Measurements from ENCODE around the gene AGPAT2. TPM values are rescaled to one million over a fixed set of nuclear protein-coding genes. Genes with fewer than 3 reads are reported as not detected.

The AGPAT2 gene
- total and polyA plus RNA-seq, 5 donors from 2014 or later: 11.0 to 22.1 (median 20.3) TPM

DNA sequence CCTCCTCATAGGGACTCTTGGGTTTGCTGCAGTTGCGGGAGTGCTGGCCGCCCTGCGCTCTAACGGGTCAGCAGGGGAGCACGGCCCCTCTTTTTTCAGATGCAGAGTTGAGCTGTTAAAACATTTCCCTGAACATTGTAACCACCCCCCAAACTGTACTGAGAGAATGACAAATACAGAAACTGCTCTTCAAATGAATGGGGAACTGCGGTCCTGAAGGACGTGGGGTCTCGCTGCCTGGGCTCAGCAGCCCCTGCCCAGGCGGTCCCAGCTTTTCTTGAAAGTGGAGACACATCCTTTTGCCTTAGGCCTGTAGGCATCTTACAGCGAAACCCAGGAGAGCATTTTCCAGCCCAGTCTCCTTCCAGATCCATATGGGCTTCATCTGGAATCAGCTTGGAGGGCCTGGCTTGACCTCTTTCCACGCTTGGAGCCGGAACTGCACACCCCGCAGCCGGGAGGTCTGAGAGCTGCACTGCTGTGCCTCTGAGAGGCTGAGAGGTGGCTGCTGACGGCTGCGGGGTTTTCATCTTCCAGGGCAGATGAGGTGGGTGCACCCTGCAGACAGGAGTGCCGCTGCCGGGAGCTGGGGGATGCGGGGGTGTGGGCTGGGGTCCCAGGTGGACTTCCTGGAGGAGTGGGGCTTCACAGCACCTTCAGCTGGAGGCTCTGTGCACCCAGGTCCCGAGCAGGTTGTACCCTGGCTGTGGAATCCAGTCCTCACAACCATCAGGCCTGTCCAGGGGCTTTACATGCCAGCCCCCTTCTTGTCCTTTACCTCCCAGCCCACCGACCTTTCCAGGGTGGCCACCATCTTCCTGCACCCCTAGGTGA, 1.2 kb upstream of the AGPAT2 start:
- Histone ChIP-seq H3K36me3 (ENCODE audit: control insufficient read depth, insufficient read depth, low read length) (no peaks in the 10 kb centered on the region), H3K4me1 (ENCODE audit: control insufficient read depth, insufficient read depth, low read length, poor library complexity, severe bottlenecking) (peaks cover 15% of the 10 kb centered on the region), H3K27me3 (ENCODE audit: control insufficient read depth, insufficient read depth, low read length) (no peaks in the 10 kb centered on the region), H3K4me3 (ENCODE audit: low read depth, low read length) (no peak overlapping the region), H3K9me3 (ENCODE audit: control insufficient read depth in 2 of 2, low read length in 2 of 2) (no peaks in the 10 kb centered on the region), H3K27ac (ENCODE audit: insufficient read depth, low read length, poor library complexity, severe bottlenecking) (no peak overlapping the region)
- peaks cover 0 to 6% (median 0%) of the 10 kb centered on the region in 4 donors for H3K4me1 Mint-ChIP-seq
- H3K27ac Mint-ChIP-seq: peak overlapping the region in 1 of 3 donors; percentile 77
- no peaks in the 10 kb centered on the region for H3K36me3 Mint-ChIP-seq
- no peak for DNase-seq
- ATAC-seq (ENCODE audit: low read depth in 2 of 2): no peak
- no peaks in the 10 kb centered on the region for H3K27me3 Mint-ChIP-seq
- H3K9me3 Mint-ChIP-seq: peaks cover 0 to 2% (median 0%) of the 10 kb centered on the region in 7 donors
- H3K4me3 Mint-ChIP-seq: peak overlapping the region; percentile 64 to 78 (median 70)

DNA sequence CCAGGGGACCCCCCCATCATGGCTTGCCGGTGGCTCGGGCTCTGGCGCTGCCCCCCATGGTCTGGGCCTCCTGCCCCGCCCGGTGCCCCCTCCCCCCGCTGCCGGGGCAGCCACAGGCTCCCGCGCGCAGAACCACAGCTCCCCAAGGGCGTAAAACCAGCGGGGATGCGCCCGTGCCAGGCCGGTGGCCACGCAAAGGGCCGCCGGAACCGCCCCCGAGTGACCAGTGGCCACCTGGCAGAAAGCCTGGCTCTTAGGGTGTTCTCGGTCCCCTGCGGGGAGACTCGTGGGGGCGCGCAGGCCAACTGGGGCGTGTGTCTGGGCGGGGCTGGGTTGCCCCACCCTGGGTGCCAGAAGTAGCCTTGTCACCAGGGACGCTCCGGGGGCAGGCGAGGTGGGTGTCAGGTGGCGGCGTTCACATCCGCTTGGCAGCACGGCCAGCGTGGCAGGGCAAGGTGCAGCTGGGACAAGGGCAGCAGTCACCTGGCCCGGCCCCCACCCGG, 515 bp upstream of the AGPAT2 start:
- Histone ChIP-seq H3K27ac (ENCODE audit: insufficient read depth, low read length, poor library complexity, severe bottlenecking) (no peak overlapping the region), H3K36me3 (ENCODE audit: control insufficient read depth, insufficient read depth, low read length) (no peaks in the 10 kb centered on the region), H3K27me3 (ENCODE audit: control insufficient read depth, insufficient read depth, low read length) (no peaks in the 10 kb centered on the region), H3K4me3 (ENCODE audit: low read depth, low read length) (no peak overlapping the region), H3K9me3 (ENCODE audit: control insufficient read depth in 2 of 2, low read length in 2 of 2) (no peaks in the 10 kb centered on the region), H3K4me1 (ENCODE audit: control insufficient read depth, insufficient read depth, low read length, poor library complexity, severe bottlenecking) (peaks cover 15% of the 10 kb centered on the region)
- peak overlapping the region in 3 of 4 donors; percentile 67 to 78 (median 71) for H3K4me3 Mint-ChIP-seq
- no peak overlapping the region for H3K27ac Mint-ChIP-seq
- ATAC-seq (ENCODE audit: low read depth in 2 of 2) (no peak), DNase-seq (peak in 1 of 3 donors; percentile 36)
- peaks cover 0 to 6% (median 0%) of the 10 kb centered on the region in 4 donors for H3K4me1 Mint-ChIP-seq
- H3K27me3 Mint-ChIP-seq: no peaks in the 10 kb centered on the region
- H3K9me3 Mint-ChIP-seq: peaks cover 0 to 2% (median 0%) of the 10 kb centered on the region in 7 donors
- H3K36me3 Mint-ChIP-seq: no peaks in the 10 kb centered on the region

DNA sequence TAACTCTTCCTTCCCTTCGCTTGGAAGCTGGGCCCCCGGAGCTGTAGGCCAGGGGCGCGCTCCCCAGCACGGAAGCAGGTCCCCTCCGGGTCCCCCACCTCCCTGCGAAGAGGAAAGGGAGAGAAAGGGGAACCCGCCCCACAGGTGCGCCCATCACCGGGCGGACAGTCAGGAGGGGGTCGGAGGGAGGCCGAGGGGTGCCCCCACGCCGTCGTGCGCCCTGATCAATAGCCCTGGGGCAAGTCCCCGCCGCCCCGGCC, 793 bp downstream of the AGPAT2 start:
- DNase-seq (no peak), ATAC-seq (ENCODE audit: low read depth in 2 of 2) (no peak)
- Mint-ChIP-seq H3K27ac (no peak overlapping the region), H3K27me3 (no peaks in the 10 kb centered on the region), H3K4me1 (peaks cover 0 to 6% (median 0%) of the 10 kb centered on the region in 4 donors), H3K9me3 (peaks cover 0 to 2% (median 0%) of the 10 kb centered on the region in 7 donors), H3K36me3 (no peaks in the 10 kb centered on the region), H3K4me3 (peak overlapping the region in 3 of 4 donors; percentile 73 to 82 (median 75))
- Histone ChIP-seq H3K27ac (ENCODE audit: insufficient read depth, low read length, poor library complexity, severe bottlenecking) (peak overlapping the region; percentile 47), H3K4me3 (ENCODE audit: low read depth, low read length) (no peak overlapping the region), H3K36me3 (ENCODE audit: control insufficient read depth, insufficient read depth, low read length) (no peaks in the 10 kb centered on the region), H3K4me1 (ENCODE audit: control insufficient read depth, insufficient read depth, low read length, poor library complexity, severe bottlenecking) (peaks cover 15% of the 10 kb centered on the region), H3K9me3 (ENCODE audit: control insufficient read depth in 2 of 2, low read length in 2 of 2) (no peaks in the 10 kb centered on the region), H3K27me3 (ENCODE audit: control insufficient read depth, insufficient read depth, low read length) (no peaks in the 10 kb centered on the region)

- H3K9me3 ChIP-seq (ENCODE audit: control insufficient read depth in 2 of 2, low read length in 2 of 2): no peaks in the 10 kb centered on the region
- ATAC-seq (ENCODE audit: low read depth in 2 of 2): no peak
- Mint-ChIP-seq H3K36me3 (no peaks in the 10 kb centered on the region), H3K9me3 (peaks cover 0 to 2% (median 0%) of the 10 kb centered on the region in 7 donors), H3K4me1 (peaks cover 0 to 6% (median 0%) of the 10 kb centered on the region in 4 donors), H3K27me3 (no peaks in the 10 kb centered on the region), H3K27ac (no peak overlapping the region), H3K4me3 (peak overlapping the region; percentile 68 to 82 (median 74))
- DNase-seq: no peak
- H3K4me1 ChIP-seq (ENCODE audit: control insufficient read depth, insufficient read depth, low read length, poor library complexity, severe bottlenecking): peaks cover 15% of the 10 kb centered on the region
- no peak overlapping the region for H3K27ac ChIP-seq (ENCODE audit: insufficient read depth, low read length, poor library complexity, severe bottlenecking)
- H3K27me3 ChIP-seq (ENCODE audit: control insufficient read depth, insufficient read depth, low read length): no peaks in the 10 kb centered on the region
- no peaks in the 10 kb centered on the region for H3K36me3 ChIP-seq (ENCODE audit: control insufficient read depth, insufficient read depth, low read length)
- no peak overlapping the region for H3K4me3 ChIP-seq (ENCODE audit: low read depth, low read length)
Measured at GRCh38 chr9:136685790-136686533, 1.3 kb downstream of the AGPAT2 start.

GRCh38 chr9:136685216-136685615, 2.0 kb downstream of the AGPAT2 start:
- Mint-ChIP-seq H3K4me3 (peak overlapping the region in 3 of 4 donors; percentile 21 to 82 (median 82)), H3K9me3 (peaks cover 0 to 2% (median 0%) of the 10 kb centered on the region in 7 donors), H3K27me3 (no peaks in the 10 kb centered on the region), H3K4me1 (peaks cover 0 to 6% (median 0%) of the 10 kb centered on the region in 4 donors), H3K27ac (no peak overlapping the region), H3K36me3 (no peaks in the 10 kb centered on the region)
- Histone ChIP-seq H3K27me3 (ENCODE audit: control insufficient read depth, insufficient read depth, low read length) (no peaks in the 10 kb centered on the region), H3K9me3 (ENCODE audit: control insufficient read depth in 2 of 2, low read length in 2 of 2) (no peaks in the 10 kb centered on the region), H3K36me3 (ENCODE audit: control insufficient read depth, insufficient read depth, low read length) (no peaks in the 10 kb centered on the region), H3K4me1 (ENCODE audit: control insufficient read depth, insufficient read depth, low read length, poor library complexity, severe bottlenecking) (peaks cover 15% of the 10 kb centered on the region), H3K27ac (ENCODE audit: insufficient read depth, low read length, poor library complexity, severe bottlenecking) (no peak overlapping the region), H3K4me3 (ENCODE audit: low read depth, low read length) (no peak overlapping the region)
- no peak for DNase-seq
- ATAC-seq (ENCODE audit: low read depth in 2 of 2): no peak

DNA sequence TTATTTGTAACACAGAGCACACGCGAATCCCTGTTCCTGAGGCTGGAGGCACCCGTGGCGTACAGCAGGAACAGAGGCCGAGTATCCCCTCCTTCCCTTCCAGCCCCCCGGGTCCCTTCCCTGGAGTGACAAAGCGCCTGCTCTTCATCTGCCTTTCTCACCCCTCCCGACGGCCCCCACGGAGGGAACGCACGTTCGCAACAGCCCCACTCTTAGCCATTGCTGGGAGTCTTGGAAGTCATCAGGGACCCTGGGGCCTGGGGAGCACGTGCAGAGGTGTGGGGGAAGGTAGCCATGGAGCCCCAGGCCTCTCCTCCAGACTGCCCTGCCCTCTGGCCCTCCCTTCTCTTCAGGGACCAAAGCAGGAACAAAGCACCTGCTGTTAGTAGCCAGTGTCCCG, 2.5 kb downstream of the AGPAT2 start:
- H3K4me3 Mint-ChIP-seq: no peak overlapping the region
- H3K27ac ChIP-seq (ENCODE audit: insufficient read depth, low read length, poor library complexity, severe bottlenecking): no peak overlapping the region

DNA sequence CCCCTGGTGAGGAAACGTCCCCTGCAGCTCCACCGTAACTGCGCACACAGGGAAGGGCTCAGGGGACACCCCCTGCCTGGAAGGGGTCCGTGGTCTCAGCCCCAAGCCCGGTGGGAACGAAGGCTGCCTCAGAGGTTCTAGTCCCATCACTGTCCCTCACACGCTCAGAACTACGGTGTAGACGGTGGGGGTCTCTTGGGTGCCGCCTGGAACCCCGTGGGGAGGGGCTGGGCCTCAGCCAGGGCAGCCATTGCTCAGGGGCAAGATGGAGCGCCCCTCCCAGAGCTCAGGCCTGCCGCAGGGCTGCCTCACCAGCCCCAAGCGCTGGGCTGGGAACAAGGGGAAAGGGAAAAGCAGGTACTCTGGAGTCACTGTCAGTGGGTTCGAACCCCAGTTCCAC, 2.9 kb downstream of the AGPAT2 start:
- Histone ChIP-seq H3K27me3 (ENCODE audit: control insufficient read depth, insufficient read depth, low read length) (no peaks in the 10 kb centered on the region), H3K36me3 (ENCODE audit: control insufficient read depth, insufficient read depth, low read length) (no peaks in the 10 kb centered on the region), H3K27ac (ENCODE audit: insufficient read depth, low read length, poor library complexity, severe bottlenecking) (no peak overlapping the region), H3K9me3 (ENCODE audit: control insufficient read depth in 2 of 2, low read length in 2 of 2) (no peaks in the 10 kb centered on the region), H3K4me3 (ENCODE audit: low read depth, low read length) (no peak overlapping the region), H3K4me1 (ENCODE audit: control insufficient read depth, insufficient read depth, low read length, poor library complexity, severe bottlenecking) (peaks cover 15% of the 10 kb centered on the region)
- DNase-seq (no peak), ATAC-seq (ENCODE audit: low read depth in 2 of 2) (no peak)
- no peak overlapping the region for H3K27ac Mint-ChIP-seq
- H3K9me3 Mint-ChIP-seq: peaks cover 0 to 2% (median 0%) of the 10 kb centered on the region in 7 donors
- no peaks in the 10 kb centered on the region for H3K36me3 Mint-ChIP-seq
- no peak overlapping the region for H3K4me3 Mint-ChIP-seq
- peaks cover 0 to 9% (median 0%) of the 10 kb centered on the region in 4 donors for H3K4me1 Mint-ChIP-seq
- no peaks in the 10 kb centered on the region for H3K27me3 Mint-ChIP-seq

More for the DNA sequence above, 2.5 kb downstream of the AGPAT2 start:
- ATAC-seq (ENCODE audit: low read depth in 2 of 2) (no peak), DNase-seq (no peak)
- H3K27me3 ChIP-seq (ENCODE audit: control insufficient read depth, insufficient read depth, low read length): no peaks in the 10 kb centered on the region
- no peaks in the 10 kb centered on the region for H3K9me3 ChIP-seq (ENCODE audit: control insufficient read depth in 2 of 2, low read length in 2 of 2)
- H3K4me1 ChIP-seq (ENCODE audit: control insufficient read depth, insufficient read depth, low read length, poor library complexity, severe bottlenecking): peaks cover 15% of the 10 kb centered on the region
- Mint-ChIP-seq H3K27ac (no peak overlapping the region), H3K36me3 (no peaks in the 10 kb centered on the region), H3K27me3 (no peaks in the 10 kb centered on the region), H3K9me3 (peaks cover 0 to 2% (median 0%) of the 10 kb centered on the region in 7 donors), H3K4me1 (peaks cover 0 to 8% (median 0%) of the 10 kb centered on the region in 4 donors)
- H3K36me3 ChIP-seq (ENCODE audit: control insufficient read depth, insufficient read depth, low read length): no peaks in the 10 kb centered on the region
- no peak overlapping the region for H3K4me3 ChIP-seq (ENCODE audit: low read depth, low read length)

All from CD4-positive, CD25-positive, alpha-beta regulatory T cell (primary cell).